ENCODE results near the gene ARHGAP32.
"Not testable (repeated sequence)": the region's sequence is repeated elsewhere in the genome, so short reads cannot be mapped to it uniquely, and the experiment has no call there.

Gene ARHGAP32

DNA sequence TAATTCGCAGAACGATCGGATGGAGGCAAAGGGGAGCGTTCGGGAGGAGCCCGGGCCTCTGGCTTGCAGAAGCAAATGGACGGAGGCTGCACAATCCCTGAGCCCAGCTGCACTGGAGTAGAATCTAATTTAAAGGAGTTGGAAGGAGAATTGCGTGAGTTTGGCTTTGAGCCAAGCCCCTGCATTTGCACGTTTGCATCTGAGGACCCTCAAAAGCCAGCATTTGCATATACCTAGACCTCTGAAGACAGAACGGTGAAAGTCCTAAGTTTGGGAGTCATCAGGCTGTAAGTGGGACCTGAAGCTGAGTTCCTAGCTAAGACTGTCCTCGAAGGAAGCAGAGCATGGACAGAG is 265.0 kb downstream of the ARHGAP32 start:
- no peak for DNase-seq

DNA sequence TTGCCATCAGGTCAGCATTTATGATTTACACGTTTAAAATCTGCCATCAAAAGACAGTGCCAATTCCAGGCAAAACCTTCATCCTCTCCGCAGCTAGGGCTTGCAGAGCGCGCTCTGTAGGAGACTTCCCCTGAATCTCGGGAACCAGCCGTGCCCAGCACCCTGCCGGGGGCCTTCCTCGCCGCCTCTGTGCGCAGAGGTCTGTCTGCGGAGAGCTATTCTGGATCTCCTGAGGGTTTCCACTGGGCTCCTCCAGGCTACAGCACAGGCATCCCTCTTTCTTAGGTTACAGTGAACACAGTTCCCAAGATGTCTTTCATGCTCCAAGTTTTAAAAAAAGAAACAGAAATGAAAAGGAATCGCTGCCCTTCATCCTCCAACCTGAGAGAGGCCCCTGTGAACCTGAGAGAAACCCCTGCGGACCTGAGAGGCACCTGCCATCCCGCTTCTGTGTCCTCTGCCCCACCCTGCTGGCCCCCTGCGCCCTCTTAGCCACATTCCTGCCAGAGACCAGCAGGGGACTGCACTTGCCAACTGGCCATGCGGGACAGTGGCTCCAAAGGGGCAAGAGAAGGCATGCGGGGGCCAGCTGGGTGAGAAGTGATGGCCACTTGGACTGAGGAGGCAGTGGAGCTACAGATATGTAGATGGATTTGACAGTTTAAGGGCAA is 265.6 kb downstream of the ARHGAP32 start:
- no peak for DNase-seq

DNA sequence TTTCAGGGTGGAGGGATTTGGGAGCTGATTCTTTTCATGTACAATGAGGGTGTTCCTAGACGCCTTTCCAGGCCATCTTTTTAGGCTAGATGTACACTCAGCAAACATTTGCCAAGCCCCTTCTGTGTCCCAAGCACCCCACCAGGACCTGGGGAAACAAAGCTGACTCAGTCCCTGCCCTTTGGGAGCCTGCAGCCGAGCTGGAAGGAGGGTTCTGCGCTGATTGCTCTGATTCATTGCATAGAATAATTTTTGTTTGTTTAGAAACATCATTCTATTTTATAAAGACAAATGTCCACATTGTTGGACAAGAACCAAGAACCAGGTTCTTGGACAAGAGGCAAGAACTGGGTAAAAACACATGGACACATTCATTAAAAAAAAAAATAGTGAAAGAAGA is 266.1 kb downstream of the ARHGAP32 start:
- DNase-seq, result no peak

DNA sequence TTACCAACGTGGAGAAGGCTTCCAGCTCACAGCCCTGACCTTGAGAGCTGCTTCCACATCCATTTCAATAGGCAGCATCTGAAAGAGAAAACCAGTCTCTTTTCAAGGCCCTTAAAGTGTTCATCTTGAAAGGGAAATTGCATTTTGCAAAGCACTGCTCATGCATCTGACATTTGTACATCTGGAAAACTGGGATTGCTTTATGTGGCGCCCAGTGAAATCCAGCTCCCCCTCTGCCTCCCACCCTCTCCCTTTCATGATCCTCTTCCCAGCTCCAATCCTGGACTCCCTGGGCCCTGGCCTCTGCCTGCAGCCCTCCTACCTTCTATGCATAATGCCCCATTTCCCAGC is 266.9 kb downstream of the ARHGAP32 start:
- DNase-seq, result no peak

DNA sequence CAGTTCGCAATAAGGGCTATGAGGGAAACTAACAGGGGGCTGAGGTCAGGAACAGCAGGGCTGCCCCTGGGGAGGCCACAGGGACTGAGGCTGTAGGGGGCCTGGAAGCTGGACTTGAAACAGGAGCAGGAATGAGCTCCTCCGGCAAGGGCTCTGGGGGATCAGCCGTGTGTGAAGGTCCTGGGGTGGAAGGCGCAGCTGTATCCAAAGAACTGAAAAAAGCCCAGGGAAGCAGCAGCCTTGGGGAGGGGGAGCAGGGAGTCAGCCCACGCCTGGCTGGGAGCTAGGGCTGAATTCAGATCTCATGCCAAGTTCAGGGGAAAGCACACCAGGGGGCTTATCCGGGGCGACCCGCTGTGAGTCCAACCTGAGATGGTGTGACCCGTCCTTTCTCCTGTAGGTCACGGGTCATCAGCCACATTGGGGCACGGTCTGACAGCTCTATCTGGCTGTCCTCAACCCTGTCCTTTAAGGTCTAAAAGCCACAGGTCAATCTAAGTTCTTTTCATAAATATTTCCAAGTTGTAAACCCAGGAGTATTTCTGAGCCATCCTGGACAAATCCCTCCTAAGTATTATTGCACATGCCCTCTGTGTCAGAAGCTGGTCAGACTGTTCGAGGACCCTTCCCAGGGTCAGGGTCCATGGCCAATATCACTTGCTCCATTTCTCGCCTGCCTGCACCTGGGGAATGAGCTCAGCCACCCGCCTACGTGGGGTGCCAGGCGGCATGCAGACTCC is 267.4 kb downstream of the ARHGAP32 start:
- no peak for DNase-seq

DNA sequence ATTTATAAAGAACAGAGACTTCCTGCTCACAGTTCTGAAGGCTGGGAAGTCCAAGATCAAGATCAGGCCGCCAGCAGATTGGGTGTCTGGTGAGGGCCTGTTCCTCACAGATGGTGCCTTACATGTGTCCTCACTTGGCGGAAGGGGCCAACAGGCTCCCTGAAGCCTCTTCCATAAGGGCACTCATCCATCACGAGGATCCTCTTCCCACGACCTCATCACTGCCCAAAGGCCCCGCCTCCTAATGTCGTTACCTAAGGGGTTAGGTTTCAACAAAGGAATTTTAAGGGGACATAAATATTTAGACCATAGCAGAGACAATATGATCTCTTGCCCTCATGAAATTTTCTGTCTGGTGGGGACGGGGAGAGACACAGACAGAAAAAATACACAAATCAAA is 268.0 kb downstream of the ARHGAP32 start:
- no peak for DNase-seq

DNA sequence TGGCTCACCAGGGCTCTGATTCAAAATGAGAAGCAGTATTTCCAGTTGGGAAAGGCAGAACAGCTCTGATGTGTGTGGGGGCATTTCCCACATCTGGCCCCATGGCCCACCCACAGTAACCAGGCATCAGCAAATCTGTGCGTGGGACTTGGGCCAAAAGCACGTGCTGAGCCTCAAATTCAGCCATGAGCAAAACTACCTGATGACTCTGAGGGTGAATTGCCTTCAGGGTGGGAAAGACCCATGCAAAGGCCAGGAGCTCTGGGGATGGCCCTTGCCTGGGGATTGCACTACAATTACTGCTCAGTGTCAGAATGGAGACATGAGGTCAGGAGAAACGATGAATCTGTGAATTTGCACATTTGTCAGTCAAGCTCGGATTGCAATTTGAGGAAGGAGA is 270.3 kb downstream of the ARHGAP32 start:
- DNase-seq, result no peak

DNA sequence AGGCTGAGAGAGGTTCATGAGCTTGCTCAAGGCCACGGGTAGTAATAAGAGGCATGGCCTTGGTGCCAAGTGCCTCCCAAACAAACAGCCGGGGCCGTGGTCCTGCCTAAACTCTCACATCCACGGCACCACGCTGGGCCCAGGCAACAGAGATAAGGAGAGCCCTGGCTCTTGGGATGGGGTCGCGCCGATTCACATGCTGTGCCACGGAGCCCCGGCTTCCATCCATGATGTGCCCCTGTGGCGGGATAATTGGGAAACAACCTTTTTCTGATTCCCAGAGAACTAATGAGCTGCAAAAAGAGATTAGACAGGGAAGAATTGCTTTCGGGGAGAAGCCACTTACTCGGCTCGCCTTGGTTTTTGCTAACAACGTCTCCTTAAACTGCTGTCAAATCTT is 271.5 kb downstream of the ARHGAP32 start:
- no peak for DNase-seq

DNA sequence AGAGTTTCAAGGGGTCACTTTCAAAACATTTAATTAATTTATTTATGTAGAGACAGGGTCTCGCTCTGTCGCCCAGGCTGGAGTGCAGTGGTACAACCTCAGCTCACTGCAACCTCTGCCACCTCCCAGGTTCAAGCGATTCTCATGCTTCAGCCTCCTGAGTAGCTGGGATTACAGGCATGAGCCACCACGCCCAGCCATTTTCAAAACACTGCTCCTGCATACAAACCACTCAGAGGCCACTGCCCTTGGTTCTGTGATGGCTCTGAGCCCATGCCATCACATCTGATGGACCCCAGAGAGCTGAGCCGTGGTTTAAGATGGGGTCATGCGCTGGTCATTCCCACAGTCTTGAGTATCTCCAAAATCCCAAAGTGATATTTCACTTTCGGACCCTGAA is 272.5 kb downstream of the ARHGAP32 start:
- not testable (repeated sequence) for DNase-seq

DNA sequence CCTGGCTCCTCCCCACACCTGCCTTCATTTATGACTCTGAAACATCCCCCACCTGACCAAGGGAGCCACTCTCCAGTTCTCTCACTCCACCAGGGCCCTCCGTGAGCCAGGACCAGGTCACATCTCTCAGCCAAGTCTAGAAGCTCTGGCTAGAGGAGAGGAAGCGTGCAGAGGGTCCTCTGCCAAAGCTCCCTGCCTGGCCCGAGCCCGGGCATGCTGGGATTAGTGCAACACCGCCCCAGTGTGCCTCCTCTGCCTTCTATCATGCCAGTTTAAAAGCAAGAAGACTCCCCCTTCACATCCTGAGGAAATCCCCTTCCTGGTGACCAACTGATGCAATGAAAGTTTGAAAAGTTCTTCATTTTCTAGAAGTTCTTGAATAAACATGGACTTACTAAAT is 272.9 kb downstream of the ARHGAP32 start:
- no peak for DNase-seq

DNA sequence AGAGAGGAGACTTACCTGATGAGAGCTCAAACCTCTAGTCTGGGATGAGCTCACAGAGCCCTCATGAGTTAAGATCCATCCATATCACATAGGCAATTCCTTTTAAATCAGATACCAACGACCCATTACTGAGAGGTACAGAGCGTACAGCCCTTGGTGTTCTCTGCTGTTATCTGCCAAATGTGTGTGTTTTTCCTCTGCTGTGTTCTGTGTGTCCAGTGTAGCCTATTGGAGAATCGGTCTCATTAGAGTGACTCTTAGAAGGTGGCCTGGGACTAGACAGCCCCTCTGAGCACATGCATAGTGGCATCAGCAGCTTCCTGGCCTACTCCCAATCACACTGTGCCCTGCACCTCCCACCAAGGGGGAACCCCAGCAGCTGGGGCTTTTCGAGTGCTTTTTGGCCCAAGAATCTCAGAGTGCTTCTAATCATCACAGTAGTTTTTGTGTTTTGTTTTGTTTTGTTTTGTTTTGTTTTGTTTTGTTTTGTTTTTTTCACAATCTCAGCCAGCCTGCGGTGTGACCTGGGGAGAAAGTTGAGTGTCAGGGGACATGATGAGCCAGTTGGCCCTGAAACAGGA is 274.9 kb downstream of the ARHGAP32 start:
- DNase-seq, result no peak

DNA sequence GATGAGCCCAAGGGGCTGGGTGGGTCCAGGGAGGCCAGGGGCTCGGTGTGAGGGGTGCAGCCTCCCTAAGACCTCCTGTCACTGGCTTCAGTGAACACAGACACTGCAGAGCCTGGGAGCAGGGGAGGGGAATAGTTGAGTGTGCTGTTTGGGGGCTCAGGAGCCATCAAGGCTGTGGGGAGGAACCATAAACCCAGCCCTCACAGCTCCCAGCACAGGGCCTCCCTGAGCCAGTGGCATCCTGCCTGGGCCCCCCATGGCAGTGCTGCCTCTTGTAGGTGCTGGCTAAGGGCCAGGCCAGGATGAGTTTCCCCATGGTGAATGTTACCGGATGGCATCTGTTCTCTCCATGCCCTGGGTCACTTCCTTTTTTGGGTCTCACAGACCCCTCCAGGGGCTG is 275.4 kb downstream of the ARHGAP32 start:
- DNase-seq, result no peak

DNA sequence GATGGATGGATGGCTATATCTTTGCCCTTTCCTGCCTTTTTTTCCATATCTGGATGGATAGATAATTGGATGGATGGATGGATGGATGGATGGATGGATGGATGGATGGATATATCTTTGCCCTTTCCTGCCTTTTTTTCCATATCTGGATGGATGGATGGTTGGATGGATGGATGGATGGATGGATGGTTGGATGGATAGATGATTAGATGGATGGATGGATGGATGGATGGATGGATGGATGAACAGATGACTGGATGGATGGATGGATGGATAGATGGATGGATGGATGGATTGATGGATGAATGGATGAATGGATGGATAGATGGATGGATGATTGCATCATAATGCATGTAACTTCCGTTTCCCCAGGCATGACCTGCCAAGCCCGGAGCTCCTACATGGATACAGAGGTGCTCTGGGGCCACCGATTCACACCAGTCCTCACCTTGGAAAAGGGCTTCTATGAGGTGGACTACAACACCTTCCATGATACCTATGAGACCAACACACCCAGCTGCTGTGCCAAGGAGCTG is 276.0 kb downstream of the ARHGAP32 start:
- no peak for DNase-seq

DNA sequence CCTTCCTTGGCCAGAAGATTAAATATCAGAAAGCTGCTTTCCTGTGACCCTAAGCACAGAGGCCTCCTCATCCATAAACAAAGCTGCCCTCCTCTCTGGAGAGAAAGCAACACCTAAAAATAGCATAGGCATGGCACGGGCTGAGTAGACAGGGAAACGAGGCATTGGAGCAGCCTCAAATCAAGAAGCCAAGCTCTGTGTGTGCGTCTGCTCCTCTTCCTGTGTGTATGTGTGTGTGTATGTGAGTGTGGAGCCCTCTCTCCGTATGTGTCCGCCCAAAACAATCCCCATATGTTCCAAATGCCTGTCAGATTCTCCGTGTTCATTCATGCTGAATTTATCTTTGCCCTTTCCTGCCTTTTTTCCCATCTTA is 277.0 kb downstream of the ARHGAP32 start:
- DNase-seq, result no peak

Data from OCI-M1 (cell line).